ENCODE data around the gene NDC80.
"Not testable (repeated sequence)": the region's sequence is repeated elsewhere in the genome, so short reads cannot be mapped to it uniquely, and the experiment has no call there.

Gene NDC80

DNA sequence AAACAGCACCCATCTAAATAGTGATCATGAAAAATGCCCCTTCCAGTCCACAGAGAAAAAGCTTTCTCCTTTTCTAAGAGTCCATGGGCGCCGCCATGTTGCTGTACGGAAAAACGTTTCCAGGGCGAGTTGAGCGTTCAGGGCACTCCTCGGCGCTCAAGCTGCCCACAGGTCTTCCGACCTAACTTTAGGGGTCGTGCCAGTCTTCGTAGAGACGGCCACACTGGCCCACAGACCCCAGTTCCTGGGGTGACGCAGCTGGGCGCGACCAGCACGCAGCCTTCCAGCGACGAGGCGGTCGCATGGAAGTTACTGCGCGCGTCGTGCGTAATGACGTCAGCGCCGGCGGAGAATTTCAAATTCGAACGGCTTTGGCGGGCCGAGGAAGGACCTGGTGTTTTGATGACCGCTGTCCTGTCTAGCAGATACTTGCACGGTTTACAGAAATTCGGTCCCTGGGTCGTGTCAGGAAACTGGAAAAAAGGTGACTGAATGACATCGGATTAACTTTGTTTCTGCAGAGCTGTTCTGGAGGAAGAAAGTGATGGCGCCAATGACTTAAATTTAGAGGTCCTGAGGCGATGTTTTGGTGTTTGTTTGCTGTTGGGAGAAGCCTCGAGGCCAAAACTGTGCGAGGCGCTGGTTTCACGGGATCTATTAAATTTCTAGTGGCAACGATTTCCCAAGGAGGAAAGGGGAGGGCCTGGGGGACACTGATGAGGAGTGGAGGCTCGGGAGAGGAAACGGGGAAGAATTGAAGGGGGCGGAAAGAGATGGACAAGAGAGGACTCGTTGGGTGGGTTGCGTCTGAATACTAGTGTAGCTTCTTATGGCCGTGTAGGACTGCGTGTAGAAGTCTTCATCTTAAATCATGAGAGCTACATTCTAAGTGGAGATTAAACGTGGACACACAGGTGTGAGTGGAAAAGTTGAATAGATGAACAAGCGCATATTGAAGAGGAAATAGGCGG, at the start of gene NDC80, which contains the start of gene METTL4:
Gene NDC80 (plus strand): TSS at position 358 of the 971 bp plus-strand sequence. CDS start 1,429 bp downstream, outside the sequence.
Gene METTL4 (minus strand): TSS at position 306 of the 971 bp plus-strand sequence. CDS start 4,289 bp downstream, outside the sequence.
- H3K27ac ChIP-seq = peak within 1 kb of the TSS; percentile 94
- DNase-seq (ENCODE audit: low read depth, low spot score) = peak; percentile 50

- no peak for DNase-seq (ENCODE audit: low read depth, low spot score)
- no peak overlapping the region for H3K27ac ChIP-seq
Observed at GRCh38 chr18:2522112-2522511, 49.2 kb upstream of the NDC80 start.

DNA sequence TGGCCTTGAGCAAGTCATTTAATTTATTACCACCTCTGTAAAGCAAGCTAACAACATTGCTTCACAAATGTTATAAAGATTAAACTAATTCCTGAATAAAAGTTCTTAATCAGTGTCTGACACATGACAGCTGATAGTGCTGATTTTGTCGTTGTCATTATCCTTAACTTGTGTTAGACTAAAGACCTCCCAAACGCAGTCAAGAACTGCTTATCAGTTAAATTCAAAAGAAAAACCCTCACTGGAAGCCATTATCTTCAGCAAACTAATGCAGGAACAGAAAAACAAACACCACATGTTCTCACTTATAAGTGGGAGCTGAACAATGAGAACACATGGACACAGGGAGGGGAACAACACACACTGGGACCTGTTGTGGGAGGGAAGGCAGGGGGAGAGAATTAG, 46.6 kb upstream of the NDC80 start:
- not testable (repeated sequence) for DNase-seq (ENCODE audit: low read depth, low spot score); H3K27ac ChIP-seq

DNA sequence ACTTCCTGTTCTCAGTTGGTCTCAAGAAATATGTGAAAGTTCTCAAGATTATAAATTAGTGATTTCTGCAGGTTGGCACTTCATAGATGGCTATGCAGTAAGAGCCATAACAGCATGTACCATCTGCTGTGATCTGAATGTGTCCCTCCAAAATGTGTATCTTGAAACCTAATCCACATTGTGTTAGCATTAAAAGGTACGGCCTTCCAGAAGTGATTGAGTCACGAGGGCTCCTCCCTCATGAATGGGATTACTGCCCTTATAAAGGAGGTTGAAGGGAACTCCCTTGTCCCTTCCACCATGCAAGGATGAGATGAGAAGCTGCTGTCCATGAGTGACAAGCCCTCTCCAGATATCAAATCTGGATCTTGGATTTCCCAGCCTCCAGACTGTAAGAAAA, 45.0 kb upstream of the NDC80 start:
- no peak for DNase-seq (ENCODE audit: low read depth, low spot score)
- H3K27ac ChIP-seq = no peak overlapping the region

GRCh38 chr18:2529154-2529553, 42.2 kb upstream of the NDC80 start:
- no peak overlapping the region for H3K27ac ChIP-seq
- no peak for DNase-seq (ENCODE audit: low read depth, low spot score)

GRCh38 chr18:2531751-2532150, 39.6 kb upstream of the NDC80 start:
- DNase-seq (ENCODE audit: low read depth, low spot score) = no peak
- H3K27ac ChIP-seq = no peak overlapping the region

DNA sequence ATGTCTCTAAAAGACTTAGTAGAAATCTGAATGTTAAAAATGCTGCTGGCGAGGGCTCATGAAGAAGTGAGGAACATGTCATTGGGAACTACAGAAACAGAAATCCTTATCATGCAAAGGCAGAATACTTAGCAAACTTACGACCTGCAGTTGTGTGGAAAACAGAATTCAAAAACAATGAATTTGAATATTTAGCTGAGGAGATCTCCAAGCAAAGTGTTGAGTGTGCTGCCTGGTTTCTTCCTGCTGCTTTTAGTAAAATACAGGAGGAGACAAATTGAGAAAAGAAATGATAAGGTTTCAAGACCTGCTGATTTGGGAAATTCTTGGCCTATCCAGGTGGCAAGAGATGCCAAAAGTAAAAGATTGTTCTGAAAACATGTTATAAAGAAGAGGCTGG, 38.6 kb upstream of the NDC80 start:
- no peak overlapping the region for H3K27ac ChIP-seq
- no peak for DNase-seq (ENCODE audit: low read depth, low spot score)

- no peak overlapping the region for H3K27ac ChIP-seq
- no peak for DNase-seq (ENCODE audit: low read depth, low spot score)
Observed at GRCh38 chr18:2534906-2535305, 36.5 kb upstream of the NDC80 start.

GRCh38 chr18:2535419-2535910, 35.9 kb upstream of the NDC80 start:
- no peak overlapping the region for H3K27ac ChIP-seq
- DNase-seq (ENCODE audit: low read depth, low spot score) = no peak

DNA sequence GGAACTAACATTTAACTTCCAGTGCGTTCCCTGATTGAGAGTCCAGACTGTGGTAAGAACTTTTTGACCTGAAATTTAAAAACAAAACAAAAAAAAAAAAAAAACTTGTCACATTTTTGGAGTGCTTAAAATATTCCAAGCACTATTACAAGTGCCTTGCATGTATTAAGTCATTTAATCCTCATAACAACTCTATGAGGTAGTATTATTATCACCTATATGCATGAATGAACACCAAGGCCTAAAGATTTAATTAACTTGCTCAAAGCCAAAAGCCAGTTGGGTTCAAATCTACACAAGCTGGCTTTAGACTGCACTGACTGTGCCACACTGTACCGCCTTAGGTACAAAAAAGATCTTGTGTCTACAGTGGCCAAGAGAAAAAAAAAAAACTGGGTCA, 35.3 kb upstream of the NDC80 start:
- no peak for DNase-seq (ENCODE audit: low read depth, low spot score)
- no peak overlapping the region for H3K27ac ChIP-seq

GRCh38 chr18:2536493-2536892, 34.9 kb upstream of the NDC80 start:
- no peak for DNase-seq (ENCODE audit: low read depth, low spot score)

GRCh38 chr18:2537296-2537695, 34.1 kb upstream of the NDC80 start:
- DNase-seq (ENCODE audit: low read depth, low spot score) = no peak
- no peak overlapping the region for H3K27ac ChIP-seq

More at GRCh38 chr18:2536493-2536892, 34.9 kb upstream of the NDC80 start:
- H3K27ac ChIP-seq = no peak overlapping the region

GRCh38 chr18:2538236-2538635, 33.1 kb upstream of the NDC80 start:
- H3K27ac ChIP-seq = no peak overlapping the region
- DNase-seq (ENCODE audit: low read depth, low spot score) = no peak

GRCh38 chr18:2538844-2539243, 32.5 kb upstream of the NDC80 start:
- no peak overlapping the region for H3K27ac ChIP-seq
- no peak for DNase-seq (ENCODE audit: low read depth, low spot score)

DNA sequence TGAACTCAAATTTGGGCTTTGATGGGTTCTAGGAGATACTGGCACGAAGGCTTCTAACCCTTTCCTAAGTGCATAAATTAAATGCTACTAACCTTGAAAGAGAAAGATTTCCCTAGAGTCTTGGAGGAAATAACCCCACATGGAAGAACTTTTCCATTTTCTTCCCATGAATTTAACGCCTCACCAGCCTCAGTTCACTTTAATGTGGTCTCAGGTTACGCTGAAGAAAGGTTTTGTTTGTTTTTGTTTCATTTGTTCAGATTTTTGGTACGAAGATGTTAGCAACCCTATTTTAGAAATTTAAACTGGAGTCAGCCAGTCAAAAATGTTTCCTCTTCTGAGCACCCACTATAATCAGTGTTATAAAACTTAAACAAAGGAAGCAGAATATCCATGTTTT, 30.8 kb upstream of the NDC80 start:
- no peak for DNase-seq (ENCODE audit: low read depth, low spot score)
- H3K27ac ChIP-seq = no peak overlapping the region

DNA sequence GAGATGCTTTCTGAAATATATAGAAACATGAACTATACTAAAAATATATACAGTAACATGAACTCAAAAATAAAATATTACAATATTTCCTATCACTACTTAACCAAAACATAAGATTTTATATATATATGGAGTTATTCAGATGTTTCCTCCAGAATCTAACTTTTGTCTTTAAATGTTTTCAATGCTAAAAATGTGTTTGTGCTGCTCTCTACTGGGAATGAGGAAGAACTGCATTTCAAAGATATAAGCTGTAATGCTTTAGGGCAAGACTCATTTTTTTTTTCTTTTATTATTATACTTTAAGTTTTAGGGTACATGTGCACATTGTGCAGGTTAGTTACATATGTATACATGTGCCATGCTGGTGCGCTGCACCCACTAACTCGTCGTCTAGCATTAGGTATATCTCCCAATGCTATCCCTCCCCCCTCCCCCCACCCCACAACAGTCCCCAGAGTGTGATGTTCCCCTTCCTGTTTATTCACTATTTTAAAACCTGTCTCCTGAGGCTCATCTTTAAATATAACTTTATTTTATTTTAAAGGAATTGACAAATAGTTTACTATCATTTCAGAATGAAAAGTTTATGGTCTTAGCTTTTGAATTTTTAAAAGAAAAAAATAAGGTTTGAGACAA, 29.3 kb upstream of the NDC80 start:
- H3K27ac ChIP-seq; DNase-seq (ENCODE audit: low read depth, low spot score): not testable (repeated sequence)

- DNase-seq (ENCODE audit: low read depth, low spot score) = no peak
- H3K27ac ChIP-seq = no peak overlapping the region
Observed at GRCh38 chr18:2545155-2545554, 26.2 kb upstream of the NDC80 start.

DNA sequence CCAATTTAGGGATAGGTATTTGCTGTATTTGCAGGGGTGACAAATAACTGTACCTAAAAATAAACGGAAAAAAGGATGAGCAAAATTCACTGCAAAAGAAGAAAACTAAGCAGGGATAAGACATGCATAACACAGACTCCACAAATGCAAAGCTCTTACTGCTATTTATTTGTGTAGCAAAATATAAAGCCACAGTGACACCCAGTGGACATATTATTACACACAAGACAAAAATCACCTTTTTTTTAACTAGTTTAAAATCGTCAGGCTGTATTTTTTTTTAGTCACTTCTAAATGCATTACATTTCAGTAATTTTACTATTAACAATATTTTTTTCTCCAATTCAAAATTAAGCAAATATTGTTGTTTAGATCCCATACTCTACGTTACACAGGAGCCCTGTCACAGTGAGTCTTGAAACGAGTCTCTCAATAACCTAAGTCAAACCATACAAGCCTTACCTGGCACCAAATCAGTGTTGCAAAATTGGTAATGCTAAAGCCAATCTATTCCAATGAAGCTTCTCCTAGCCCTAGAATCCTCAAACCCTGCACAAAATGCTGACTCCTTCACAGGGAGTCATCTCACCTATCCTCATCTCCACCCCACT, 23.8 kb upstream of the NDC80 start:
- no peak for DNase-seq (ENCODE audit: low read depth, low spot score)

GRCh38 chr18:2549462-2549861, 21.9 kb upstream of the NDC80 start:
- H3K27ac ChIP-seq = no peak overlapping the region
- DNase-seq (ENCODE audit: low read depth, low spot score) = no peak

More for the DNA sequence above, 23.8 kb upstream of the NDC80 start:
- H3K27ac ChIP-seq = no peak overlapping the region

DNA sequence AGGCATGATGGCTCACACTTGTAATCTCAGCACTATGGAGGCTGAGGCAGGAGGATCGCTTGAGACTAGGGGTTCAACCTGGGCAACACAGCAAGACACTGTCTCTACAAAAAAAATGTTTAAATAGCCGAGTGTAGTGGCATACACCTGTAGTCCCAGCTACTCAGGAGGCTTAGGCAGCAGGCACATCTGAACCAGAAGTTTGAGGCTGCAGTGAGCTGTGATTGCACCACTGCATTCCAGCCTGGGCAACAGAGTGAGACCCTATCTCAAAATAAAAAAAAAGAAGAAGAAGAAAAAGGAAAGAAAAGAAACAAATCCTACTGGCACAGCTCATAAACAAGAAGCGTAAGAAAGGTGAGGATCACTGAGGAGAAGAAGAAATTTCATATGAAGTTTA, 19.9 kb upstream of the NDC80 start:
- DNase-seq (ENCODE audit: low read depth, low spot score) = no peak
- no peak overlapping the region for H3K27ac ChIP-seq

DNA sequence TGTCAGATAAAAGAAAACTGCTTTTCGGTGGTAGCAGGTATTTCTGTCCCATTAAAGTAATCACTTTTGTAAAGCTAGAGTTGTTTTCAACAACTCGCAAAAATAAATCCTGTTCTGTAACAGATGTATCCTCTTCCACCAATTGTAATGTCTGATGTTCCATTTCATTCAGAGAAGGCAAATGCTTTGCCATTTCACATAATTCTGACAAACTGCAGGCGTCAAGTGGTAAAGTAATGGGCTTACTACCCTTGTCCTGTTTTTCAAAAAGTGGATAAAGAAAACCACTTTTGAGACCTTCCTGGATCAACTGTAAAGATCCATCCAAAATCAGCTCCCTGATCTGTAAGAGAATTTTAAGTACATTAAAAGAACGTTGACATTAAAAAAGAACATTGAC, 16.7 kb upstream of the NDC80 start:
- DNase-seq (ENCODE audit: low read depth, low spot score) = no peak
- no peak overlapping the region for H3K27ac ChIP-seq

All from epithelial cell of prostate (primary cell).